Cortex of kidney (tissue), 1 donor: Measurements from ENCODE around the gene CENPS.
"Not testable (repeated sequence)": the region's sequence is repeated elsewhere in the genome, so short reads cannot be mapped to it uniquely, and the experiment has no call there.

Source experiments
- DNase-seq: peaks from one replicate; lab custom pipeline; 2025; lab: John Stamatoyannopoulos, UW

The CENPS gene

GRCh38 chr1:10450836-10451235 is 20.6 kb downstream of the CENPS start:
- DNase-seq: no peak

DNA sequence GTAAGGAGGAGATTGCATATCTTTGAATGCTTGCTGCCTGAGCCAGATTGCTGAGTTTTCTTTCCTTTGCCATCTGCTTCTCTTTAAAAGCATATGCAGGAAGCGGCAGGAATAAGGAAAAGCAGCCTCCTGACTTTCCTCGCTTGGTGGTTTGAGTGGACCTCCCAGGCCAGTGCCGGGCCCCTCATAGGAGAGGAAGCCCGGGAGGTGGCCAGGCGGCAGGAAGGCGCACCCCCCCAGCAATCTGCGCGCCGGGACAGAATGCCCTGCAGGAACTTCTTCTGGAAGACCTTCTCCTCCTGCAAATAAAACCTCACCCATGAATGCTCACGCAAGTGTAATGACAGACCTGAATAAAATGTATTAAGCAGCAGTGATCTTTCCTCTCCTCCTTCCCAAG is 21.1 kb downstream of the CENPS start:
- DNase-seq: no peak

DNA sequence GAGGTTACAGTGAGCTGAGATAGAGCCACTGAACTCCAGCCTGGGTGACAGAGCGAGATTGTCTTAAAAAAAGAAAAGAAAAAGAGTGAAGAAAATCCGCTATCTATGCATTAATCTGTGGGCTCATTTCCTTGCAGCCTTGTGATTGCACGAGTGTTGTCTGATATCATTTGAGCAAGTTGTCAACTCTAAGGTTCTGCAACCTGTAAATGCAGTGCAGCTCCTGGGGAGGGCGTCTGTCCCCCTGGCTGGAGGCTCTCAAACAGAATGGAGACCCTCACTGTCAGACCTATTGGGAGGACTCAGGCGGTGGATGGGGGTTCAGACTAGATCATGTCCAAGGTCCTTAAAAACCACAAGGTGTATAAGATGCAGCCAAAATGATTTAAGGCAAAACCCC is 25.8 kb downstream of the CENPS start:
- no peak for DNase-seq

- DNase-seq: no peak
Observed at GRCh38 chr1:10456661-10457060, 26.4 kb downstream of the CENPS start.

DNA sequence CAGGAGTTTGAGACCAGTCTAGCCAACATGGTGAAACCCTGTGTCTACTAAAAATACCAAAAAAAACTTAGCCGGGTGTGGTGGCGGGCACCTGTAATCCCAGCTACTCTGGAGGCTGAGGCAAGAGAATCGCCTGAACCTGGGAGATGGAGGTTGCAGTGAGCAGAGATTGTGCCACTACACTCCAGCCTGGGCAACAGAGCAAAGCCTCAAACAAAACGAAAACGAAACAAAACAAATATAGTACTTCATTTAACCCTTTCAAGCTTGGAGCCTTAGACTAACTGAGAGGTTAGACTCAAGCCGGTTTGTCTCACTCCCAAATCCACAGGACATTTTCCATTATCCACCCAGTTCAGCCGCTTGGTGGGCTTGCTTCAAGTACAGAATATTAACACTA is 27.2 kb downstream of the CENPS start:
- not testable (repeated sequence) for DNase-seq

GRCh38 chr1:10457875-10458274 is 27.6 kb downstream of the CENPS start:
- no peak for DNase-seq

- no peak for DNase-seq
Observed at GRCh38 chr1:10459184-10459583, 29.0 kb downstream of the CENPS start.

DNA sequence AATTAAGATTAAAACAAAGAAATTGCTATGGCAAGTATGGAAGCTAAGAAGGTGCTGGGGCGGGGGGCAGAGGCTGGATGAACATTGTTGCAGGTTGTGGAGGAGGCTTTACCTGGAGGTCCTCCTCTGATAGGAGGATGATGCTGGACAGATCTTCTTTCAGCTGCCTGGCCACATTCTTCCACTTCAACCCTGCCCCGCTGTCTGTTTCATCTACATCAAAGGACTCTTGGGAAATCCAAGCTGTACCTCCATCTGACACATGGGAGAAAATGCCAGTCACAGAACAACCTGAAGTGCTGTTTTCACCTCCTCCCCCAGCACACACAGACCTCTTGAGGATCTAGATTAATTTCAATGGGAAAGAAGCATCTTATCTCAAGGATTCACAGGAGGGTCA is 36.8 kb downstream of the CENPS start:
- no peak for DNase-seq

DNA sequence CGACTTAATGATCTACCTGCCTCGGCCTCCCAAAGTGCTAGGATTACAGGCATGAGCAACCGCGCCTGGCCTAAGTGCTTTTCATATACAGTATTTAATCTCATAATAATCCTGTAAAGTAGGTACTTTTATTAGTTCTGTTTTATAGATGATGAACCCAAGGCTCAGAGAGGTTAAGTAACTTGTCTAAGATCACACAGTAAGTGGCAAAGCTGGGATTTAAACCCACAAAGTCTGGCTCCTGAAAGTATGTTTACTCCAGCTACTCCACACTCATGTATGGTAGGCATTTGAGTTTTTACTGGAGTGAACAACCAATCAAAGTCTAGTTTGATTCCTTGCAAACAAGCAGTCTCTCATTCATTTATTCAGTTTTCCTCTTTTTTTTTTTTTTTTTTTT is 39.8 kb downstream of the CENPS start:
- DNase-seq: no peak

GRCh38 chr1:10471411-10472219 is 41.4 kb downstream of the CENPS start:
- DNase-seq: no peak

DNA sequence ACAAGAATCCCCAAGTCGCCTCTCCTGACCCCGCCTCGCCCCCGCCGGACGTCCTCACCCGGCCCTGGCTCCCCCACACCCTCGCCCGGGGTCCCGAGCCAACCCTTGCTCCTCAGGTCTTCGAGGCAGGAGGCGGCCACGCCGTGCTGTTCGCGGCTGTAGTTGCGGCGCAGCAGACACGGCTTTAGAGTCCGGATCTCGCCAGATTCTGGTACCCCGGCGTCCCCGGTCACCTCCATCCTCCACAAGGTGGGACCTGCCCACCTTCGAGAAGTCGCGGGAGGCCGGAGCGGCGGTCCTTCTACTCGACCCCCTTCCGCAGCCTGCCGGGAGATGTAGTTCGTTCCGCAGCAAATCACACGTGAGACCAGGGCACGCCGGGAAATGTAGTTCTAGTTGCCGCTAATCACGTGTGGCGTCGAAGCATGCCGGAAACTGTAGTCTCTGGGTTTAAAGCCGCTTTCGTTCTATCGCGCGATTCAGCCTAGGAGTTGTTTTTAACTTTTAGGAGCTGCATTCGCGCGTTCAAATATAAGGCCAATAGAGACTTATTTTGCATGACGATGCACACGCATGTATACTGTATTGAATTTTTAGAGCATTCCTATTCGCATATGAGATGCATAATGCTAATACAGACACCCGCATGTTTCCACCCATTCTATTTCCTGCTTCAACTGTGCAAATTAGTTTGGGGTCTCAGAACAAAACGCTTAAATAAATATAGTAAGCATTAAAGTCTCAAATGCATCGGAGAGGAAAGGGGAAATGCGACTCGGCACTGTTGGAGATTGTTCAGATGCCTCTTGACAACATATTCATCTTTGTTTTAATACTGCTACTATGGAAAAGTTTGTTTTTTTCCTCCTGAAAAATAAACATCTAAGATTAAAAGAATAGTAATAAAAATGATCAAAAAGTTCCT is 42.2 kb downstream of the CENPS start, which contains the start of gene DFFA:
Gene DFFA, minus strand, starts transcription at position 310 of the 925 bp plus-strand sequence. Its CDS starts 71 bp downstream, at position 239.
- DNase-seq: no peak

DNA sequence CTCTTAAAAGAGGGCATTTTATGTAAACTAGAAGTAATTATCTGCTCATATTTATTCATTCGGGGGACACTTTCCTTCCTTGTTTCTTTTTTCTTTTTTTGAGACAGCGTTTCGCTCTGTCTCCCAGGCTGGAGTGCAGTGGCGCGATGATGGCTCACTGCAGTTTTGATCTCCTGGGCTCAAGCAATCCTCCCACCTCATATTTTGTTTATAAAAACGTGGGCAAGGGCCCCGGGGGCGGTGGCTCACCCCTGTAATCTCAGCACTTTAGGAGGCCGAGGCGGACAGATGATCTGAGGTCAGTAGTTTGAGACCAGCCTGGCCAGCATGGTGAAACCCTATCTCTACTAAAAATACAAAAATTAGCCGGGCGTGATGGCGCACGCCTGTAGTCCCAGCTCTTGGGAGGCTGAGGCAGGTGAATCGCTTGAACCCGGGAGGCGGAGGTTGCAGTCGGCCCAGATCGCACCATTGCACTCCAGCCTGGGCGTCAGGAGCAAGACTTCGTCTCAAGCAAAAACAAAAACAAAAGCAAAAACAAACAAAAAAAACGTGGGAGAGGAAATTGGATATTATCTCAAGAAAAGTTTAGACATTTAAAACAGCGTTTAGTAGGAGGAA is 43.0 kb downstream of the CENPS start:
- no peak for DNase-seq

- not testable (repeated sequence) for DNase-seq
Observed at GRCh38 chr1:10474309-10474612, 44.0 kb downstream of the CENPS start.

DNA sequence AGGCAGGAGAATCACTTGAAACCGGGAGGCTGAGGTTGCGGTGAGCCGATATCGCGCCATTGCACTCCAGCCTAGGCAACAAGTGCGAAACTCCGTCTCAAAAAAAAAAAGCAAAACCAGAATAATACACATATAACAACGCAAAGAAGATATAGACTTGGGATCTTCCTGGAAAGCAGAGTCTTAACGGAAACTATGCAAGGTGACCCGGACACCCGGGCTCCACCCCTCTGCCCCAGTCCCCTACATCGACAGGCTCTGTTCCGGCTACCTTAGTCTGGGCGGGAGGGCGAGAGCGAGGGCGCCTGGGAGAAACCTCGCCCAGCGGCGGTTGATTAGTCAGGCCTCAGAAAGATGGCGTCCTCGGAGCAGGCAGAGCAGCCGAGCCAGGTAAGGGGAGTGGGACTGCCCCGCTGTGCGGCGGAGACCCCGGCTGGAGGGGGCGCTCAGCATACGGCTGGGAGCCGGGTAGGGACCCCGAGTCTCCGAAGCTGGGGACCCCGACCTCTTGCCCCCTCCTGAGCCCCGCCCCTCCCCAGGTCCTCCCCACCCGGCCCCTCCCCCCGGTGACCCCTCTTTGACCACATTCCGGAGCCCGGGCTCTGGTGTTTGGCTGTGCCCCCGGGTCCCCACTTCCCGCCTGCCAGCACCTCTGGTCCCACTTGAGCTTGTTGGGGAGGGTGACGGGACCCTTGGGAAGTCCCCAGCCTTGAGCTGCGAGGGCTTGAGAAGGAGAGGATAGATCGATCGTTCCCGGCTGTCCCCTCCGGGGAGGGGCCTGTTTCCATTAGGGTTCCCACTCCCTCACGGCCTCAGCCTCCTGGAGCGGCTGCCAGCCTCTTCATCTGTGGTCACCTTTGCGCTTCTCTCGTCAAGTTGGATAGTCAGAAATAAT is 44.6 kb downstream of the CENPS start, which contains the start of gene PEX14:
Gene PEX14, plus strand, starts transcription at position 338 of the 895 bp plus-strand sequence. Its CDS starts 17 bp downstream, at position 355.
- peak; percentile 35 for DNase-seq

GRCh38 chr1:10475510-10475909 is 45.3 kb downstream of the CENPS start:
- DNase-seq: no peak

DNA sequence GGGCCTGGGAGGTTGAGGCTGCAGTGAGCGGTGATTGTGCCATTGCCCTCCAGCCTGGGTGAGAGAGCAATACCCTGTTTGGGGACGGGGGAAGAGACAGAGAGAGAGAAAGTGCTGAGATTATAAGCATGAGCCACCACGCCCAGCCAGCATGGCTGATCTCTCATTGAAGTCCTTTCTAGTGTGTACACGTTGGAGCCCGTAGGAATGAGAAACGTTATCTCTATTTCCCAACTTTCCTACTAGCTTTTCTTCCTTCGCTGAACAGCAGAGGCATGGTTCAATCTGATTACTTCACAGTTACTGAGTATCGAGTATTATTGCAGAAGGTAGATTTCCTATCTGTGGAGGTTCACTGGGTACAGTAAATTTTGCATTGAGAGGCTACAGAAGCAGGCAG is 49.1 kb downstream of the CENPS start:
- no peak for DNase-seq

- DNase-seq: no peak
Observed at GRCh38 chr1:10480614-10481013, 50.4 kb downstream of the CENPS start.

- DNase-seq: no peak
Observed at GRCh38 chr1:10484521-10484920, 54.3 kb downstream of the CENPS start.

GRCh38 chr1:10489291-10490055 is 59.2 kb downstream of the CENPS start:
- no peak for DNase-seq

GRCh38 chr1:10490286-10490970 is 60.2 kb downstream of the CENPS start:
- DNase-seq: no peak
